Hematopoietic multipotent progenitor cell treated with erythropoietin and hydrocortisone succinate and interleukin-3 and kit ligand, for 15 days (in vitro differentiated cells): ENCODE measurements around the gene MYOD1.

ENCODE experiments used
- DNase-seq: peaks from one replicate; pipeline ENCODE4 v3.0.0-alpha.2; 2015; ENCODE audit warnings: low spot score

The MYOD1 gene

GRCh38 chr11:17734986-17735817, 15.8 kb downstream of the MYOD1 start:
- no peak for DNase-seq

- no peak for DNase-seq
Measured at GRCh38 chr11:17735818-17736578, 16.6 kb downstream of the MYOD1 start.

GRCh38 chr11:17736579-17736893, 17.2 kb downstream of the MYOD1 start:
- no peak for DNase-seq

GRCh38 chr11:17736930-17737817, 17.8 kb downstream of the MYOD1 start:
- no peak for DNase-seq

GRCh38 chr11:17738151-17738973, 19.0 kb downstream of the MYOD1 start:
- DNase-seq, result no peak

- DNase-seq, result no peak
Measured at GRCh38 chr11:17739945-17740338, 20.6 kb downstream of the MYOD1 start.

- no peak for DNase-seq
Measured at GRCh38 chr11:17740649-17741235, 21.4 kb downstream of the MYOD1 start.

- DNase-seq, result no peak
Measured at GRCh38 chr11:17741487-17741886, 22.1 kb downstream of the MYOD1 start.

GRCh38 chr11:17742019-17742418, 22.6 kb downstream of the MYOD1 start:
- DNase-seq, result no peak

- DNase-seq, result no peak
Measured at GRCh38 chr11:17743026-17743807, 23.8 kb downstream of the MYOD1 start.

- DNase-seq, result no peak
Measured at GRCh38 chr11:17743808-17744119, 24.4 kb downstream of the MYOD1 start.

- DNase-seq, result no peak
Measured at GRCh38 chr11:17744151-17744940, 25.0 kb downstream of the MYOD1 start.

- no peak for DNase-seq
Measured at GRCh38 chr11:17745023-17745772, 25.8 kb downstream of the MYOD1 start.

GRCh38 chr11:17746096-17746495, 26.7 kb downstream of the MYOD1 start:
- DNase-seq, result no peak

- DNase-seq, result no peak
Measured at GRCh38 chr11:17747131-17747955, 28.0 kb downstream of the MYOD1 start.

GRCh38 chr11:17748044-17748443, 28.7 kb downstream of the MYOD1 start:
- DNase-seq, result no peak

- no peak for DNase-seq
Measured at GRCh38 chr11:17748761-17749721, 29.7 kb downstream of the MYOD1 start.
